Measurements from ENCODE around the gene MYLIP.

Gene MYLIP

GRCh38 chr6:16141514-16141913 lies 12.6 kb downstream of the MYLIP start:
- in situ Hi-C loops (cut with HindIII; ENCODE audit: low sequenced_read_pairs): no loop called here
- H3K4me3 ChIP-seq (ENCODE audit: low read depth, low read length): no peak overlapping the region
- DNase-seq (ENCODE audit: low read depth, low spot score): no peak
- TF ChIP-seq CTCF (IDR thresholded peaks at IDR 0.05; ENCODE audit: low read depth, low read length): no peak

GRCh38 chr6:16145038-16145437 lies 16.2 kb downstream of the MYLIP start:
- H3K4me3 ChIP-seq (ENCODE audit: low read depth, low read length): no peak overlapping the region
- no peak for DNase-seq (ENCODE audit: low read depth, low spot score)
- in situ Hi-C loops (cut with HindIII; ENCODE audit: low sequenced_read_pairs): no loop called here
- no peak for TF ChIP-seq CTCF (IDR thresholded peaks at IDR 0.05; ENCODE audit: low read depth, low read length)

- no peak for TF ChIP-seq CTCF (IDR thresholded peaks at IDR 0.05; ENCODE audit: low read depth, low read length)
- in situ Hi-C loops (cut with HindIII; ENCODE audit: low sequenced_read_pairs): no loop called here
- H3K4me3 ChIP-seq (ENCODE audit: low read depth, low read length): no peak overlapping the region
- DNase-seq (ENCODE audit: low read depth, low spot score): no peak
Measured at GRCh38 chr6:16146028-16146427, 17.1 kb downstream of the MYLIP start.

- no peak for DNase-seq (ENCODE audit: low read depth, low spot score)
- no peak overlapping the region for H3K4me3 ChIP-seq (ENCODE audit: low read depth, low read length)
- in situ Hi-C loops (cut with HindIII; ENCODE audit: low sequenced_read_pairs): no loop called here
- no peak for TF ChIP-seq CTCF (IDR thresholded peaks at IDR 0.05; ENCODE audit: low read depth, low read length)
Measured at GRCh38 chr6:16146527-16146955, 17.7 kb downstream of the MYLIP start.

GRCh38 chr6:16148498-16148897 lies 19.6 kb downstream of the MYLIP start:
- no peak overlapping the region for H3K4me3 ChIP-seq (ENCODE audit: low read depth, low read length)
- no peak for DNase-seq (ENCODE audit: low read depth, low spot score)
- in situ Hi-C loops (cut with HindIII; ENCODE audit: low sequenced_read_pairs): no loop called here
- TF ChIP-seq CTCF (IDR thresholded peaks at IDR 0.05; ENCODE audit: low read depth, low read length): no peak

GRCh38 chr6:16149305-16149704 lies 20.4 kb downstream of the MYLIP start:
- no peak overlapping the region for H3K4me3 ChIP-seq (ENCODE audit: low read depth, low read length)
- no peak for TF ChIP-seq CTCF (IDR thresholded peaks at IDR 0.05; ENCODE audit: low read depth, low read length)
- no peak for DNase-seq (ENCODE audit: low read depth, low spot score)
- in situ Hi-C loops (cut with HindIII; ENCODE audit: low sequenced_read_pairs): no loop called here

- H3K4me3 ChIP-seq (ENCODE audit: low read depth, low read length): no peak overlapping the region
- no peak for TF ChIP-seq CTCF (IDR thresholded peaks at IDR 0.05; ENCODE audit: low read depth, low read length)
- no peak for DNase-seq (ENCODE audit: low read depth, low spot score)
- in situ Hi-C loops (cut with HindIII; ENCODE audit: low sequenced_read_pairs): no loop called here
Measured at GRCh38 chr6:16150098-16150497, 21.2 kb downstream of the MYLIP start.

Measured in astrocyte of the spinal cord (primary cell).